HFF-Myc (cell line): ENCODE measurements around the gene CYB561D1.

ENCODE experiments used
- DNase-seq: peaks from one replicate; pipeline ENCODE4 v3.0.0-alpha.2; 2011; ENCODE audit warnings: low read depth; ENCODE audit errors: extremely low read depth
- H3K4me3 ChIP-seq: replicated peaks from 2 replicates; pipeline ENCODE4 v1.5.1; 2011; ENCODE audit warnings: low read depth, mild to moderate bottlenecking, control low read depth, low read length
- TF ChIP-seq, protein P1 (sequence below): IDR thresholded peaks from 2 replicates; pipeline ENCODE4 v1.5.1; 2012; ENCODE audit warnings: mild to moderate bottlenecking, low read depth, low read length, control low read depth; ENCODE audit errors: missing control alignments

Gene CYB561D1

DNA sequence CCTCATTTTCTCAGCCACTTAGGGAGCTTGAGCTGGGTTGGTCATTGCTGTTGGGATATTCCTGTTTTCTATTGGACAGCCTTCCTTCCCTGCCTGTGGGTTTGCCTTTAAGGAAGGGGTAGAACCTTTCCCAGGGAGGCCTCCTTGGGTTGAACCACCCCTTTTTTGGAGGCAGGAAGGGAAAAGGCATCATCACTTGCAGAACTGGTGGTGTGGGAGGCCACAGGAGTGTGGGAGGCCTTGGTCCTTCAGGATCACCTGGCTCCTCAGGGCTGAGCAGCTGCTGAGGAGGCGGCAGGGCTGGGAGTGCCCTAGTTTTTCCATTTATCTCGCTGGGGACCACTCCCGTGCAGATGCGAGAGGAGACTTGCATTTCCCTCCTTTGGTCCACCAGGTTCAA, 667 bp upstream of the CYB561D1 start:
- DNase-seq = no peak
- TF ChIP-seq, protein P1, sequence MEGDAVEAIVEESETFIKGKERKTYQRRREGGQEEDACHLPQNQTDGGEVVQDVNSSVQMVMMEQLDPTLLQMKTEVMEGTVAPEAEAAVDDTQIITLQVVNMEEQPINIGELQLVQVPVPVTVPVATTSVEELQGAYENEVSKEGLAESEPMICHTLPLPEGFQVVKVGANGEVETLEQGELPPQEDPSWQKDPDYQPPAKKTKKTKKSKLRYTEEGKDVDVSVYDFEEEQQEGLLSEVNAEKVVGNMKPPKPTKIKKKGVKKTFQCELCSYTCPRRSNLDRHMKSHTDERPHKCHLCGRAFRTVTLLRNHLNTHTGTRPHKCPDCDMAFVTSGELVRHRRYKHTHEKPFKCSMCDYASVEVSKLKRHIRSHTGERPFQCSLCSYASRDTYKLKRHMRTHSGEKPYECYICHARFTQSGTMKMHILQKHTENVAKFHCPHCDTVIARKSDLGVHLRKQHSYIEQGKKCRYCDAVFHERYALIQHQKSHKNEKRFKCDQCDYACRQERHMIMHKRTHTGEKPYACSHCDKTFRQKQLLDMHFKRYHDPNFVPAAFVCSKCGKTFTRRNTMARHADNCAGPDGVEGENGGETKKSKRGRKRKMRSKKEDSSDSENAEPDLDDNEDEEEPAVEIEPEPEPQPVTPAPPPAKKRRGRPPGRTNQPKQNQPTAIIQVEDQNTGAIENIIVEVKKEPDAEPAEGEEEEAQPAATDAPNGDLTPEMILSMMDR = no peak
- peak overlapping the region; percentile 70 for H3K4me3 ChIP-seq

DNA sequence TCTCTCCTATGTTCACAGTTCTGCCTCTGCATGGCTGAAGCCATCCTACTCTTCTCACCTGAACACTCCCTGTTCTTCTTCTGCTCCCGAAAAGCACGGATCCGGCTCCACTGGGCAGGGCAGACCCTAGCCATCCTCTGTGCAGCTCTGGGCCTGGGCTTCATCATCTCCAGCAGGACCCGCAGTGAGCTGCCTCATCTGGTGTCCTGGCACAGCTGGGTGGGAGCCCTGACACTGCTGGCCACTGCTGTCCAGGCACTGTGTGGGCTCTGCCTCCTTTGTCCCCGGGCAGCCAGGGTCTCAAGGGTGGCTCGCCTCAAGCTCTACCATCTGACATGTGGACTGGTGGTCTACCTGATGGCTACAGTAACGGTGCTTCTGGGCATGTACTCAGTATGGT, 1.8 kb downstream of the CYB561D1 start:
- TF ChIP-seq, protein P1 = no peak
- no peak for DNase-seq
- H3K4me3 ChIP-seq = no peak overlapping the region

DNA sequence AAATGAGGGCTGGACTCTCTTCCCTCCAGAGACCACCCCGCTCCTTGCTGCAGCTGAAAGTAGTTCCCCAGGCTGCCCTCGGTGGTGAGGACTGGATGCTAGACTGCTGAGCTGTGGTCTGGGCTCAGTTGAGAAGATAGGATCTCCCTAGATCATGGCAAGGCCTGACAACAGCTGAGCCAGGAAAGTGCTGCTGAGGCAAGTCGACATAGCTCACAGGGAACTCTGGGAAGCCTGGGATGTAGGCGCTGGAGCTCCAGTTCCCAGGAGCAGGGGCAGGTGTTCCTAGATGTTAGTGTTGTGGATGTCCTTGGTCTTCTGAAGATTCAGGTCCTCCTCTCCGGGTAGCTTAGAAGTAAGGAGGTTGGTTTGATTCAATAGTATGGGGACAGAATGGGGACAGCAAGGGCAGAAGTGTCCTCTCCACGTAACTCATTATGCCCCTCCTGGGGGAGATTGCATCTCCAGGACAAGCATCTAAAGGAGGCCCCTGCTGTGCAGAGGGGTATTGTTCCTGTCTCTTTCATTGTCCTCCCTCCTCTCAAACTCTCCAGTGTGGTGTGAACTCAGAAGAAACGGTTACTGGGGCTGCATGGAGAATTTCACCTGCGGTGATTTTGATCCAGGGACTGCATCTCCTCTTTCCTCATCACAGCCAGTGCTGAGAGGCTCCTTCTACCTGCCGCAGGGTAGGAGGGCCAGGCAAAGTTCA, 3.7 kb downstream of the CYB561D1 start:
- TF ChIP-seq, protein P1 = no peak
- no peak for DNase-seq

DNA sequence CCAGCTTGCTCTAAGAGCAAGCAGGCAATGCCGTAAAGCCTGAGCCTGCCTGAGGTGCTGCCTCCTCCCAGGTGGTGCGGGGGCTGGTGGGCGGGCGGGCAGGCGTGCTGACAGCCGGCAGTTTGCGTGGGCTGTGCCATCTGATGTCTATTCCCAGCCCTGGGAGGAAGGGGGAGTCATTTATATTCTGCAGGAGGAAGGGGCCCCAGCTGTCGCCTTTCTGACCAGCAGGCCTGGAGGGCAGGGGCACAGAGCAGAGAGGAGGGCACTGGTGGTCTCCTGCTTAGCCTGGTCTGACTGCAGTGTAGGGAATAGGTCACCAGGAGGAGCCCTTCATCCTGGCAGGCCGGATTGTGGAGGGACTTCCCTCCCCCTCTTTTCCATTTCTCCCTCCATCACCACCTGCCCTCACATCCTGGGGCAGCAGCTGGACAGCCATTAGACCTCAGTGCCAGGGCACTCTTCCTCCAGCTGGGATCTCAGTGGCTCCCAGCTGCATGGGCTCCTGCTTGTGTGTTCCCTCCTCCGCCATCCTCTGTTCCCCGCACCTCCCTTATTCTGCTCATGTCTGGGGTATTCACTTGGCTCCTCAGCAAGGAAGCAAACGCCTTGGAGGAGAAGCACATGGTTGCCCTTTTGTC, 4.4 kb downstream of the CYB561D1 start:
- TF ChIP-seq, protein P1 = peak; percentile 65
- no peak overlapping the region for H3K4me3 ChIP-seq
- DNase-seq = no peak

More for the DNA sequence above, 3.7 kb downstream of the CYB561D1 start:
- no peak overlapping the region for H3K4me3 ChIP-seq

DNA sequence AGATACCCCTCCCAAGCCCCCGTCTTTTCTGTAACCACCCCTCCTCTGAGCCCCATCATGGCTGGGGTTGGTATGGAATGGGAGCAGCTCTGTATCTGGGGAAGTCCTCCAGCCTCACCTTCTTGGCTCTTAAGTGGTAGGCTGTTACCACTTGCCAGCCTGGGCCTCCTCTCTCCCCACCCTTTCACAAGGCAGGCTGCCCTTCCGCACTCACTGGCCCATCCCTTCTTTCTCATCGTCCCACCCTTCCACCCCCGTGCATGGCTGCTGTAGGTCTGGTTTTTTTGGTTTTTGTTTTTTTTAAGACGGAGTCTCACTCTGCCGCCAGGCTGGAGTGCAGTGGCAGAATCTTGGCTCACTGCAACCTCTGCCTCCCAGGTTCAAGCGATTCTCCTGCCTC, 5.2 kb downstream of the CYB561D1 start:
- H3K4me3 ChIP-seq = no peak overlapping the region
- DNase-seq = no peak
- TF ChIP-seq, protein P1 = no peak

DNA sequence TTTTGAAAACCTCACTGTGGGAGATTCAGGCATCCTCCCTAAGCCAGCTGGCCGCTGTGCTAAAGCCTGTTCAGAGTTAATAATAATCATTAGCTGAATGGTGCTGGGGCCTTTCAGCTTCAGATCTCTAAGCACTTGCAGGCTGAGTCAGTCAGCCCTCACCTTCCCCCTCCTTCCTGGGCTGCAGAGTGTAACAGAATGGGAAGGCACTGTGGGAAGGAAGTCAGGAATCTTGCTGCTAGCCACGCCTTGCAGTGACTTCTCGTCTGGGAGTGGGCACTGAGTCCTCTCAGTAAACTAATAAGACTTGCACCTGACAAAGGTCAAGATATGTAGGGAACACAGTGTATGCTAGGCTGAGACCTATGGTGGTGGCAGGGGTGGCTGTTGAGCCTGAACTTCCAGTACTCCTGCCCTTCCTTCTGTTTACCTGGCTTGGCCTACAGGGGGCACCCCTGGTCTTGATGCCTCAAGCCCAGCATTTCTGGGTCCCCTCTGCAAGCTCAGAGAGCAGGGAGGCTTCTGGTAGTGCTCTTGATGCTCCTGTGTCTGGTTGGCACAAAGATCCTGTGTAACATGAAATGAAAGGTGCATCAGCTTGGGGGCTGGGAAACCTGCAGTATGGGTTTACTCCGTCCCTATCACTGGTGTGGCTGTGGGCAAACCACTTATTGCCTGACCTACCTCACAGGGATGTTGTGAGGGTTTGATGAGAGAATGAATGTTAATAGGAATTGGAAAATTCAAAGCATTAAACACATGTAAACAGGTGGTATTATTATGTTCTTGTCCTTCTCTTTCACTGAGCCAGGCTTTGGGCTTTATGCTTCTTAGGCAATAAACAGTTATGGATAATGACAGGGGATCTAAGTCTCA, 6.0 kb downstream of the CYB561D1 start:
- no peak for DNase-seq
- H3K4me3 ChIP-seq = no peak overlapping the region
- TF ChIP-seq, protein P1 = peak; percentile 63
